Measurements from ENCODE around the gene ARSB.
"Not testable (repeated sequence)": the region's sequence is repeated elsewhere in the genome, so short reads cannot be mapped to it uniquely, and the experiment has no call there.

ARSB gene

GRCh38 chr5:78995521-78996007 is 10.5 kb upstream of the ARSB start:
- DNase-seq (ENCODE audit: low spot score) (no peak), FAIRE-seq (no peak)

GRCh38 chr5:78993165-78993564 is 8.1 kb upstream of the ARSB start:
- FAIRE-seq (no peak), DNase-seq (ENCODE audit: low spot score) (no peak)

- DNase-seq (ENCODE audit: low spot score): no peak
- no peak for FAIRE-seq
These were observed 7.0 kb upstream of the ARSB start for GRCh38 chr5:78992146-78992545.

- no peak for DNase-seq (ENCODE audit: low spot score)
- no peak for FAIRE-seq
These were observed 4.0 kb upstream of the ARSB start for GRCh38 chr5:78989080-78989479.

- DNase-seq (ENCODE audit: low spot score) (no peak), FAIRE-seq (no peak)
These were observed 664 bp upstream of the ARSB start for GRCh38 chr5:78985725-78986223.

GRCh38 chr5:78984439-78985115 is 533 bp downstream of the ARSB start:
- FAIRE-seq: no peak
- DNase-seq (ENCODE audit: low spot score): peak; percentile 93

GRCh38 chr5:78983601-78984438 is 1.3 kb downstream of the ARSB start:
- FAIRE-seq (no peak), DNase-seq (ENCODE audit: low spot score) (no peak)

GRCh38 chr5:78983194-78983593 is 1.9 kb downstream of the ARSB start:
- FAIRE-seq; DNase-seq (ENCODE audit: low spot score): not testable (repeated sequence)

GRCh38 chr5:78979909-78980308 is 5.2 kb downstream of the ARSB start:
- no peak for DNase-seq (ENCODE audit: low spot score)
- no peak for FAIRE-seq

GRCh38 chr5:78979117-78979742 is 5.9 kb downstream of the ARSB start:
- FAIRE-seq: no peak
- no peak for DNase-seq (ENCODE audit: low spot score)

- FAIRE-seq: no peak
- no peak for DNase-seq (ENCODE audit: low spot score)
These were observed 10.1 kb downstream of the ARSB start for GRCh38 chr5:78975035-78975434.

- FAIRE-seq: no peak
- no peak for DNase-seq (ENCODE audit: low spot score)
These were observed 10.5 kb downstream of the ARSB start for GRCh38 chr5:78974601-78975000.

GRCh38 chr5:78974011-78974410 is 11.1 kb downstream of the ARSB start:
- no peak for DNase-seq (ENCODE audit: low spot score)
- no peak for FAIRE-seq

- FAIRE-seq (no peak), DNase-seq (ENCODE audit: low spot score) (no peak)
These were observed 12.3 kb downstream of the ARSB start for GRCh38 chr5:78972654-78973428.

- DNase-seq (ENCODE audit: low spot score) (no peak), FAIRE-seq (no peak)
These were observed 13.1 kb downstream of the ARSB start for GRCh38 chr5:78971998-78972397.

GRCh38 chr5:78968781-78969180 is 16.3 kb downstream of the ARSB start:
- no peak for DNase-seq (ENCODE audit: low spot score)
- no peak for FAIRE-seq

- no peak for FAIRE-seq
- DNase-seq (ENCODE audit: low spot score): no peak
These were observed 20.2 kb downstream of the ARSB start for GRCh38 chr5:78964889-78965288.

- DNase-seq (ENCODE audit: low spot score) (no peak), FAIRE-seq (no peak)
These were observed 23.4 kb downstream of the ARSB start for GRCh38 chr5:78961743-78962142.

GRCh38 chr5:78959767-78960166 is 25.3 kb downstream of the ARSB start:
- FAIRE-seq (no peak), DNase-seq (ENCODE audit: low spot score) (no peak)

- DNase-seq (ENCODE audit: low spot score) (no peak), FAIRE-seq (no peak)
These were observed 26.3 kb downstream of the ARSB start for GRCh38 chr5:78958672-78959445.

All from urothelium cell line (cell line).